B cell (primary cell): ENCODE results near the gene CFAP77. TPM values are rescaled to one million over a fixed set of nuclear protein-coding genes. Genes with fewer than 3 reads are reported as not detected.
"Not testable (repeated sequence)": the region's sequence is repeated elsewhere in the genome, so short reads cannot be mapped to it uniquely, and the experiment has no call there.

ENCODE experiments used
- ATAC-seq: fragments of 200-7000 bp; cut with Tn5 transposase; one replicate; pipeline ENCODE4 v1.10.0; 2021; ENCODE audit warnings: low read depth, mild to moderate bottlenecking, moderate number of reproducible peaks, moderate library complexity
- CTCF ChIA-PET: fragments of 350-600 bp; sonication (Branson Sonifier 250); formaldehyde crosslinking; loops from one replicate; lab custom pipeline; 2021; ENCODE audit warnings: antibody characterized with exemption, inconsistent platforms; lab: Charles Lee
- POLR2A ChIA-PET: fragments of 350-600 bp; sonication (Branson Sonifier 250); formaldehyde crosslinking; loops from one replicate; lab custom pipeline; 2021; ENCODE audit warnings: antibody characterized with exemption; lab: Charles Lee
- DNase-seq: peaks from one replicate; pipeline ENCODE4 v3.0.0; 2013
- H2AFZ ChIP-seq: 2 replicates; pipeline ENCODE4 v1.6.1; 2012; ENCODE audit warnings: mild to moderate bottlenecking, low read depth, low read length; ENCODE audit not compliant: insufficient read depth, poor library complexity, severe bottlenecking
- H3K27ac ChIP-seq, 2 donors: 1 replicate in 1 of 2; 2 replicates in 1 of 2; pipeline ENCODE4 v1.5.1; 2012 to 2013; ENCODE audit warnings: low read length in 2 of 2, mild to moderate bottlenecking in 2 of 2, moderate library complexity in 1 of 2
- H3K27me3 ChIP-seq, 4 experiments: fragments of 200-600 bp in 1 of 4; sonication (generic) in 1 of 4; replicated peaks in 1 of 4; 1 replicate in 2 of 4; 2 replicates in 2 of 4; pipeline versions ENCODE4 v1.6.1 to v1.7.0; 2013 to 2016; ENCODE audit warnings: low read length in 3 of 4, mild to moderate bottlenecking in 2 of 4, mixed read lengths in 1 of 4, moderate library complexity in 1 of 4; ENCODE audit not compliant: insufficient read depth in 4 of 4, control insufficient read depth in 3 of 4; ENCODE audit errors: control extremely low read depth in 1 of 4
- H3K36me3 ChIP-seq, 2 experiments: replicated peaks in 1 of 2; 1 replicate in 1 of 2; 2 replicates in 1 of 2; pipeline versions ENCODE4 v1.6.1 to v1.7.1; 2013; ENCODE audit warnings: low read length in 1 of 2; ENCODE audit not compliant: insufficient read depth in 2 of 2, control insufficient read depth in 1 of 2; ENCODE audit errors: control extremely low read depth in 1 of 2, extremely low read depth in 1 of 2
- H3K4me1 ChIP-seq, 2 donors: fragments of 200-600 bp in 1 of 2; sonication (generic) in 1 of 2; 1 replicate in 1 of 2; 2 replicates in 1 of 2; pipeline versions ENCODE4 v1.5.1 to v1.6.1; 2013 to 2017; ENCODE audit warnings: low read length in 2 of 2; ENCODE audit not compliant: control insufficient read depth in 2 of 2, insufficient read depth in 2 of 2
- H3K4me2 ChIP-seq: replicated peaks from 2 replicates; pipeline ENCODE3; 2012; ENCODE audit warnings: mild to moderate bottlenecking, low read depth, low read length; ENCODE audit not compliant: poor library complexity, severe bottlenecking
- H3K4me3 ChIP-seq, 5 experiments: fragments of 200-600 bp in 1 of 5; sonication (generic) in 1 of 5; 1 replicate in 3 of 5; 2 replicates in 2 of 5; pipeline versions ENCODE4 v1.5.1 to v1.7.0; 2011 to 2016; ENCODE audit warnings: low read length in 4 of 5, mild to moderate bottlenecking in 4 of 5, low read depth in 2 of 5, control low read depth in 1 of 5, moderate library complexity in 1 of 5; ENCODE audit not compliant: insufficient read depth in 1 of 5; ENCODE audit errors: control extremely low read depth in 1 of 5, extremely low read depth in 1 of 5
- H3K79me2 ChIP-seq: fragments of 200-600 bp; sonication (generic); one replicate; pipeline ENCODE4 v1.6.0; 2016; ENCODE audit warnings: low read length; ENCODE audit not compliant: control insufficient read depth, insufficient read depth
- H3K9ac ChIP-seq: fragments of 200-600 bp; sonication (generic); 2 replicates; pipeline ENCODE4 v1.6.1; 2017; ENCODE audit warnings: mild to moderate bottlenecking, low read length, moderate library complexity
- H3K9me3 ChIP-seq, 3 donors: one replicate each; pipeline versions ENCODE4 v1.6.1 to v1.7.1; 2013; ENCODE audit warnings: low read length in 2 of 3; ENCODE audit not compliant: control insufficient read depth in 2 of 3, insufficient read depth in 1 of 3; ENCODE audit errors: control extremely low read depth in 1 of 3
- H4K20me1 ChIP-seq: 2 replicates; pipeline ENCODE4 v1.6.0; 2012; ENCODE audit warnings: mild to moderate bottlenecking, low read length; ENCODE audit not compliant: insufficient read depth, control insufficient read depth, poor library complexity, severe bottlenecking
- H3K27ac Mint-ChIP-seq: one replicate; pipeline ENCODE4 v1.8.0; 2021; ENCODE audit warnings: mixed read lengths
- H3K27me3 Mint-ChIP-seq: one replicate; pipeline ENCODE4 v1.8.0; 2021; ENCODE audit warnings: mixed read lengths
- H3K4me1 Mint-ChIP-seq: one replicate; pipeline ENCODE4 v1.8.0; 2021; ENCODE audit warnings: mixed read lengths
- H3K4me3 Mint-ChIP-seq: one replicate; pipeline ENCODE4 v1.8.0; 2021; ENCODE audit warnings: mixed read lengths
- H3K9me3 Mint-ChIP-seq: one replicate; pipeline ENCODE4 v1.8.0; 2022; ENCODE audit warnings: mixed read lengths; ENCODE audit not compliant: insufficient read depth
- EZH2 ChIP-seq: IDR thresholded peaks from 2 replicates; pipeline ENCODE4 v1.6.1; 2012; ENCODE audit warnings: borderline replicate concordance, low read depth, mild to moderate bottlenecking, moderate library complexity, low read length; ENCODE audit not compliant: insufficient read depth, poor library complexity, severe bottlenecking
- WGBS: methylation state at CpG from one replicate; pipeline ENCODE4 v1.1.5; 2013; ENCODE audit warnings: missing lambda C conversion rate; ENCODE audit not compliant: insufficient coverage; 5-methylcytosine and 5-hydroxymethylcytosine counted together
- intact Hi-C: fragments of 100-400 bp; cut with micrococcal nuclease; formaldehyde crosslinking; loops from one replicate; pipeline ENCODE4 v1.10.0; 2022
- polyA plus RNA-seq: library from polyadenylated mRNA; depleted of rRNA; stranded (reverse); fragments of >200 nt; gene quantifications from 2 replicates; pipeline ENCODE4 v1.2.3, GENCODE V29; 2012
- total RNA-seq, 2 donors: library from RNA; stranded (reverse); fragments of 120-200 nt in 1 of 2; gene quantifications; 1 replicate in 1 of 2; 2 replicates in 1 of 2; pipeline versions ENCODE4 v1.2.3 to v1.2.4, GENCODE V29; 2013 to 2022
- TF ChIP-seq, protein P1 (sequence below): fragments of 200-600 bp; IDR thresholded peaks from one replicate; pipeline ENCODE4 v1.8.0; 2022; ENCODE audit warnings: antibody characterized with exemption, mild to moderate bottlenecking

The CFAP77 gene
- total and polyA plus RNA-seq, 2 donors (not counting 1 experiment from before 2014, with no cell fraction given), result not detected

DNA sequence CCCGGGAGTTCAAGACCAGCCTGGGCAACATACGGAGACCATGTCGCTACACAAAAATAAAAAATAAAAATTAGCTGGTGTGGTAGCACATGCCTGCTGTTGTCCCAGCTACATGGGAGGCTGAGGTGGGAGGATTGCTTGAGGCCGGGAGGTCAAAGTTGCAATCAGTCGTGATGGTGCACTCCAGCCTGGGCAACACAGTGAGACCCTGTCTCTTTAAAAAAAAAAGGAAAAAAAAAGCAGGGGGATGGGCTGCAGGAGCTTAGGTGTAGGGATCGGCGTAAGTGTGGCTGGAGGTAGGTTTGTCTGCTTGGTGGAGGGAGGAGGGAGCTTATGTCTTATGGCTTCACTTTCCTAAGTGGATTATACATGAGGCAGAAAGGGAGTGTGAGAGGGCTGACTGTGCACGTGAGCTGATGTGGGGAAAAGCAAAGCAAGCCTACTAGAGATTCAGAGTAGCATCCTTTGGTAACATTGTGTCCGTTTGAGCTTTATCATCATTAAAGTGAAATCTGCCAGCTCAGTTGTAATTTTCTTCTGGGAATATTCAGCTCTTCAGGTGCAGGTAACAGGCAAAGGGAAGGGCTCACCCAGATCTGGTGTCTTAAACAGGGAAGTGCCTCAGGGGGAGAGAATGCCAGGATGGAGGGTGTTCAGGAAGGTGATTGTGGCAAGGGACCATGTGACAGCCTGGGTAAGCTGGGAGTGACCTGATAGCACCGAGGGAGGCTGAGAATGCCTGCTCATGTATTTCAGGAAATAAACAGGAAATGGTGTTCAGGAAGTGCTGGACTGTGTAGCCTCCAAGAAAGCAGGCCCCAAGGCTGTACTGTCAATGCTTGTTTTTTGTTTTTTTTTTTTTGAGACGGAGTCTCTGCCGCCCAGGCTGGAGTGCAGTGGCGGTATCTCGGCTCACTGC lies 37.6 kb upstream of the CFAP77 start:
- CTCF ChIA-PET, result interaction anchor here (0.6 to 1.7 kb wide), 9 partner anchors 10 to 103 kb away, joined by 3 to 8 read pairs (median 4); partner anchors contain the start of gene SETX
- Mint-ChIP-seq H3K4me1 (peaks cover 38% of the 10 kb centered on the region), H3K9me3 (no peaks in the 10 kb centered on the region), H3K27ac (peak overlapping the region; percentile 91), H3K4me3 (peak overlapping the region; percentile 74), H3K27me3 (no peaks in the 10 kb centered on the region)
- TF ChIP-seq, protein P1, sequence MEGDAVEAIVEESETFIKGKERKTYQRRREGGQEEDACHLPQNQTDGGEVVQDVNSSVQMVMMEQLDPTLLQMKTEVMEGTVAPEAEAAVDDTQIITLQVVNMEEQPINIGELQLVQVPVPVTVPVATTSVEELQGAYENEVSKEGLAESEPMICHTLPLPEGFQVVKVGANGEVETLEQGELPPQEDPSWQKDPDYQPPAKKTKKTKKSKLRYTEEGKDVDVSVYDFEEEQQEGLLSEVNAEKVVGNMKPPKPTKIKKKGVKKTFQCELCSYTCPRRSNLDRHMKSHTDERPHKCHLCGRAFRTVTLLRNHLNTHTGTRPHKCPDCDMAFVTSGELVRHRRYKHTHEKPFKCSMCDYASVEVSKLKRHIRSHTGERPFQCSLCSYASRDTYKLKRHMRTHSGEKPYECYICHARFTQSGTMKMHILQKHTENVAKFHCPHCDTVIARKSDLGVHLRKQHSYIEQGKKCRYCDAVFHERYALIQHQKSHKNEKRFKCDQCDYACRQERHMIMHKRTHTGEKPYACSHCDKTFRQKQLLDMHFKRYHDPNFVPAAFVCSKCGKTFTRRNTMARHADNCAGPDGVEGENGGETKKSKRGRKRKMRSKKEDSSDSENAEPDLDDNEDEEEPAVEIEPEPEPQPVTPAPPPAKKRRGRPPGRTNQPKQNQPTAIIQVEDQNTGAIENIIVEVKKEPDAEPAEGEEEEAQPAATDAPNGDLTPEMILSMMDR, result no peak
- no peak for TF ChIP-seq EZH2
- POLR2A ChIA-PET, result interaction anchor here (0.7 to 2.3 kb wide), 6 partner anchors 9 to 33 kb away, joined by 3 to 11 read pairs (median 6); partner anchors contain the start of gene SETX
- Histone ChIP-seq H3K4me1 (peaks cover 30 to 34% of the 10 kb centered on the region in 2 donors), H3K4me3 (no peak overlapping the region), H3K36me3 (peaks cover 7 to 21% of the 10 kb centered on the region in 2 experiments), H3K27me3 (no peaks in the 10 kb centered on the region), H3K9me3 (no peaks in the 10 kb centered on the region), H3K4me2 (peak overlapping the region; percentile 68), H2AFZ (peak overlapping the region; percentile 59), H3K79me2 (peaks cover 21% of the 10 kb centered on the region), H3K9ac (no peak overlapping the region), H3K27ac (peak overlapping the region; percentile 25 to 38), H4K20me1 (no peaks in the 10 kb centered on the region)
- WGBS, result 51% methylated on average over 8 of the region's 14 CpGs
- DNase-seq (peak; percentile 36), ATAC-seq (peak; percentile 48)
- intact Hi-C loops, result no loop called here

DNA sequence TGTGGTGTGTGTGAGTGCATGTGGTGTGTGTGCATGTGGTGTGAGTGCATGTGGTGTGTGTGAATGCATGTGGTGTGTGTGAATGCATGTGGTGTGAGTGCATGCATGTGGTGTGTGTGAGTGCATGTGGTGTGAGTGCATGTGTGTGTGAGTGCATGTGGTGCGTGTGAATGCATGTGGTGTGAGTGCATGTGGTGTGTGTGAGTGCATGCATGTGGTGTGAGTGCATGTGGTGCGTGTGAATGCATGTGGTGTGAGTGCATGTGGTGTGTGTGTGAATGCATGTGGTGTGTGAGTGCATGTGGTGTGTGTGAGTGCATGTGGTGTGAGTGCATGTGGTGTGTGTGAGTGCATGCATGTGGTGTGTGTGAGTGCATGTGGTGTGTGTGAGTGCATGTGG lies 32.2 kb upstream of the CFAP77 start:
- H3K9ac ChIP-seq, H3K27ac ChIP-seq, POLR2A ChIA-PET, H3K4me2 ChIP-seq, H3K9me3 Mint-ChIP-seq, H3K27ac Mint-ChIP-seq, DNase-seq, H3K27me3 Mint-ChIP-seq, CTCF ChIA-PET, H3K9me3 ChIP-seq, H2AFZ ChIP-seq, ATAC-seq, H3K4me3 Mint-ChIP-seq, intact Hi-C loops, H4K20me1 ChIP-seq, H3K4me3 ChIP-seq, H3K27me3 ChIP-seq: not testable (repeated sequence)
- Histone ChIP-seq H3K36me3 (peaks cover 20 to 49% of the 10 kb centered on the region in 2 experiments), H3K79me2 (peaks cover 54% of the 10 kb centered on the region), H3K4me1 (peaks cover 50 to 53% of the 10 kb centered on the region in 2 donors)
- 97% methylated on average over 2 of the region's 2 CpGs for WGBS
- peaks cover 52% of the 10 kb centered on the region for H3K4me1 Mint-ChIP-seq

DNA sequence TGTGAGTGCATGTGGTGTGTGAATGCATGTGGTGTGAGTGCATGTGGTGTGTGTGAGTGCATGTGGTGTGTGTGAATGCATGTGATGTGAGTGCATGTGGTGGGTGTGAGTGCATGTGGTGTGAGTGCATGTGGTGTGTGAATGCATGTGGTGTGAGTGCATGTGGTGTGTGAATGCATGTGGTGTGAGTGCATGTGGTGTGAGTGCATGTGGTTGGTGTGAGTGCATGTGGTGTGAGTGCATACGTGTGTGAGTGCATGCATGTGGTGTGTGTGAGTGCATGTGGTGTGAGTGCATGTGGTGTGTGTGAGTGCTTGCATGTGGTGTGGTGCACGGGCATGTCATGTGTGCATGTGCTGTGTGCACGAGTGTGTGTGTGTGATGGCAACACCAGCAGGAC lies 31.6 kb upstream of the CFAP77 start:
- H3K4me3 ChIP-seq, H3K27me3 ChIP-seq, H3K9ac ChIP-seq, DNase-seq, H3K9me3 Mint-ChIP-seq, POLR2A ChIA-PET, H3K27me3 Mint-ChIP-seq, H3K27ac ChIP-seq, H2AFZ ChIP-seq, H3K4me3 Mint-ChIP-seq, H3K9me3 ChIP-seq, ATAC-seq, H3K4me2 ChIP-seq, intact Hi-C loops, H4K20me1 ChIP-seq: not testable (repeated sequence)
- CTCF ChIA-PET, result interaction anchor here (8.8 kb wide), 1 partner anchor 27 kb away, joined by 160 read pairs; the partner anchor contains the start of gene SETX
- peaks cover 20 to 49% of the 10 kb centered on the region in 2 experiments for H3K36me3 ChIP-seq
- Mint-ChIP-seq H3K27ac (peak overlapping the region; percentile 67), H3K4me1 (peaks cover 52% of the 10 kb centered on the region)
- 98% methylated on average over 3 of the region's 3 CpGs for WGBS
- H3K79me2 ChIP-seq, result peaks cover 54% of the 10 kb centered on the region
- H3K4me1 ChIP-seq, result peaks cover 50 to 53% of the 10 kb centered on the region in 2 donors
